SIG-M5 (cell line): ENCODE measurements around the gene NCKAP5.

Experiments used
- DNase-seq: peaks from one replicate; lab custom pipeline; 2025; lab: John Stamatoyannopoulos, UW

The NCKAP5 gene

GRCh38 chr2:133458280-133458679, 110.0 kb downstream of the NCKAP5 start:
- no peak for DNase-seq

GRCh38 chr2:133457861-133458260, 110.4 kb downstream of the NCKAP5 start:
- DNase-seq = no peak

- no peak for DNase-seq
Observed at GRCh38 chr2:133456971-133457370, 111.3 kb downstream of the NCKAP5 start.

GRCh38 chr2:133456156-133456555, 112.1 kb downstream of the NCKAP5 start:
- no peak for DNase-seq

- no peak for DNase-seq
Observed at GRCh38 chr2:133453032-133453431, 115.2 kb downstream of the NCKAP5 start.

- DNase-seq = no peak
Observed at GRCh38 chr2:133452583-133452982, 115.7 kb downstream of the NCKAP5 start.

- DNase-seq = no peak
Observed at GRCh38 chr2:133452146-133452545, 116.1 kb downstream of the NCKAP5 start.

GRCh38 chr2:133448195-133448594, 120.1 kb downstream of the NCKAP5 start:
- DNase-seq = no peak

GRCh38 chr2:133447303-133447702, 121.0 kb downstream of the NCKAP5 start:
- DNase-seq = no peak

- DNase-seq = no peak
Observed at GRCh38 chr2:133444465-133444864, 123.8 kb downstream of the NCKAP5 start.

- no peak for DNase-seq
Observed at GRCh38 chr2:133442393-133442792, 125.9 kb downstream of the NCKAP5 start.

- DNase-seq = no peak
Observed at GRCh38 chr2:133439565-133439920, 128.7 kb downstream of the NCKAP5 start.

GRCh38 chr2:133438848-133439564, 129.3 kb downstream of the NCKAP5 start:
- DNase-seq = no peak

- no peak for DNase-seq
Observed at GRCh38 chr2:133438026-133438425, 130.2 kb downstream of the NCKAP5 start.

- DNase-seq = no peak
Observed at GRCh38 chr2:133437492-133437891, 130.8 kb downstream of the NCKAP5 start.

GRCh38 chr2:133434959-133435668, 133.1 kb downstream of the NCKAP5 start:
- DNase-seq = no peak

GRCh38 chr2:133433455-133434451, 134.5 kb downstream of the NCKAP5 start:
- DNase-seq = no peak

GRCh38 chr2:133432778-133433177, 135.5 kb downstream of the NCKAP5 start:
- DNase-seq = no peak

GRCh38 chr2:133431289-133431688, 137.0 kb downstream of the NCKAP5 start:
- DNase-seq = no peak

GRCh38 chr2:133426791-133427190, 141.5 kb downstream of the NCKAP5 start:
- no peak for DNase-seq

GRCh38 chr2:133425612-133426011, 142.7 kb downstream of the NCKAP5 start:
- DNase-seq = no peak

GRCh38 chr2:133424876-133425275, 143.4 kb downstream of the NCKAP5 start:
- no peak for DNase-seq
